ENCODE results near the gene ARFGEF3. TPM values are rescaled to one million over a fixed set of nuclear protein-coding genes. Genes with fewer than 3 reads are reported as not detected.

The ARFGEF3 gene
- total and polyA plus RNA-seq, 4 donors = 0.06 to 0.33 (median 0.16) TPM

DNA sequence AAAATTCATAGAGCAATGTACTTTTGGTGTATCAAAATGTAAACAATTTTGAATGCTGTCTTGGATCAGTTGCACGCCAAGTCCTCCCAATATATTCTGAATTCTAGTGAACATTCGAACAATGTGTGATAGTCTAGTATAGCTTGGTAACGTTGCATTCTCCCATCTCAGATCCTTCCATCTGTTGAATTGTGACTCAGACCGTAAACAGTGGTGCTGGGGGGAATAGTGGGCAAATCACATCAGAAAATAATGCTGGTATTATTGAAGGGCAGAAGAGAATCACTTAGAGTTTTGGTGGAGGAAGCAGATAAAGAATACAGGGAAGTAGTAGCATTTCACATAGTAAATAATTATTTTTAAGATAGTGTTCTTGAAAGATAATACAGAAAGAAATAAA, 102.2 kb downstream of the ARFGEF3 start:
- WGBS = 91% methylated on average over 4 of the region's 4 CpGs
- H3K9me3 ChIP-seq (ENCODE audit: control insufficient read depth in 4 of 4, low read length in 3 of 4) = no peaks in the 10 kb centered on the region
- no peaks in the 10 kb centered on the region for H3K27me3 ChIP-seq (ENCODE audit: control insufficient read depth in 4 of 4, insufficient read depth in 4 of 4, low read length in 3 of 4)
- no peak for TF ChIP-seq GABPA (IDR thresholded peaks at IDR 0.05 in 1 of 2, conservative IDR thresholded peaks at IDR 0.05 in 1 of 2)
- TF ChIP-seq, protein P1, sequence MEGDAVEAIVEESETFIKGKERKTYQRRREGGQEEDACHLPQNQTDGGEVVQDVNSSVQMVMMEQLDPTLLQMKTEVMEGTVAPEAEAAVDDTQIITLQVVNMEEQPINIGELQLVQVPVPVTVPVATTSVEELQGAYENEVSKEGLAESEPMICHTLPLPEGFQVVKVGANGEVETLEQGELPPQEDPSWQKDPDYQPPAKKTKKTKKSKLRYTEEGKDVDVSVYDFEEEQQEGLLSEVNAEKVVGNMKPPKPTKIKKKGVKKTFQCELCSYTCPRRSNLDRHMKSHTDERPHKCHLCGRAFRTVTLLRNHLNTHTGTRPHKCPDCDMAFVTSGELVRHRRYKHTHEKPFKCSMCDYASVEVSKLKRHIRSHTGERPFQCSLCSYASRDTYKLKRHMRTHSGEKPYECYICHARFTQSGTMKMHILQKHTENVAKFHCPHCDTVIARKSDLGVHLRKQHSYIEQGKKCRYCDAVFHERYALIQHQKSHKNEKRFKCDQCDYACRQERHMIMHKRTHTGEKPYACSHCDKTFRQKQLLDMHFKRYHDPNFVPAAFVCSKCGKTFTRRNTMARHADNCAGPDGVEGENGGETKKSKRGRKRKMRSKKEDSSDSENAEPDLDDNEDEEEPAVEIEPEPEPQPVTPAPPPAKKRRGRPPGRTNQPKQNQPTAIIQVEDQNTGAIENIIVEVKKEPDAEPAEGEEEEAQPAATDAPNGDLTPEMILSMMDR (IDR thresholded peaks at IDR 0.05; ENCODE audit: low read depth, low read length, missing input control) = no peak
- no peak for TF ChIP-seq REST (IDR thresholded peaks at IDR 0.05)
- H3K4me3 ChIP-seq (ENCODE audit: low read depth in 1 of 3, low read length in 3 of 3) = no peak overlapping the region
- no peak overlapping the region for H3K9ac ChIP-seq (ENCODE audit: low read depth in 1 of 2, low read length in 2 of 2)
- peaks cover 2 to 16% (median 7%) of the 10 kb centered on the region in 4 donors for H3K4me1 ChIP-seq (ENCODE audit: control insufficient read depth in 4 of 4, insufficient read depth in 4 of 4, low read length in 3 of 4)
- no peaks in the 10 kb centered on the region for H3K36me3 ChIP-seq (ENCODE audit: control insufficient read depth in 4 of 4, insufficient read depth in 3 of 4, low read depth in 1 of 4, low read length in 3 of 4)
- no peak overlapping the region for H3K27ac ChIP-seq (ENCODE audit: low read depth in 1 of 2, low read length in 2 of 2)
- no peak for DNase-seq (ENCODE audit: low spot score)

GRCh38 chr6:138264372-138264880, 102.7 kb downstream of the ARFGEF3 start:
- Histone ChIP-seq H3K27ac (ENCODE audit: low read depth in 1 of 2, low read length in 2 of 2) (no peak overlapping the region), H3K4me3 (ENCODE audit: low read depth in 1 of 3, low read length in 3 of 3) (no peak overlapping the region), H3K9ac (ENCODE audit: low read depth in 1 of 2, low read length in 2 of 2) (no peak overlapping the region), H3K4me1 (ENCODE audit: control insufficient read depth in 4 of 4, insufficient read depth in 4 of 4, low read length in 3 of 4) (peaks cover 2 to 14% (median 6%) of the 10 kb centered on the region in 4 donors), H3K9me3 (ENCODE audit: control insufficient read depth in 4 of 4, low read length in 3 of 4) (no peaks in the 10 kb centered on the region), H3K36me3 (ENCODE audit: control insufficient read depth in 4 of 4, insufficient read depth in 3 of 4, low read depth in 1 of 4, low read length in 3 of 4) (no peaks in the 10 kb centered on the region), H3K27me3 (ENCODE audit: control insufficient read depth in 4 of 4, insufficient read depth in 4 of 4, low read length in 3 of 4) (no peaks in the 10 kb centered on the region)
- DNase-seq (ENCODE audit: low spot score) = no peak
- TF ChIP-seq ZBTB33 (IDR thresholded peaks at IDR 0.05) (no peak), REST (IDR thresholded peaks at IDR 0.05) (no peak), EGR1 (IDR thresholded peaks at IDR 0.05; ENCODE audit: low read depth in 2 of 2) (no peak), RXRA (IDR thresholded peaks at IDR 0.05) (no peak), SP1 (IDR thresholded peaks at IDR 0.05) (no peak)
